SJSA1 (cell line): ENCODE results near the gene UFC1. TPM values are rescaled to one million over a fixed set of nuclear protein-coding genes. Genes with fewer than 3 reads are reported as not detected.

Source experiments
- total RNA-seq: library from RNA; depleted of rRNA; stranded (reverse); fragments of >200 nt; shearing (Covaris generic); gene quantifications from 2 replicates; pipeline ENCODE4 v1.2.3, GENCODE V29; 2014; rRNA removed

The UFC1 gene
- total RNA-seq, 1 experiment from 2014 or later: 105 TPM

Other genes with a start within 250 kb of the UFC1 start
- not detected in 2 replicates for gene ITLN2, start 199.2 kb upstream of the UFC1 start, total RNA-seq
- gene F11R, start 132.8 kb upstream of the UFC1 start, total RNA-seq: 3.2 and 4.5 TPM in 2 replicates
- 3.1 TPM in 1 of 2 replicates, not detected in the other for gene TSTD1, start 115.0 kb upstream of the UFC1 start, total RNA-seq
- gene USF1, start 108.0 kb upstream of the UFC1 start, total RNA-seq: 63.2 and 68.1 TPM in 2 replicates
- not detected in 2 replicates for gene ARHGAP30, start 84.1 kb upstream of the UFC1 start, total RNA-seq
- gene NECTIN4, start 64.4 kb upstream of the UFC1 start, total RNA-seq: 0.21 TPM in 1 of 2 replicates, not detected in the other
- not detected in 2 replicates for gene KLHDC9, start 55.6 kb upstream of the UFC1 start, total RNA-seq
- 116 and 194 TPM in 2 replicates for gene PFDN2, start 35.9 kb upstream of the UFC1 start, total RNA-seq
- 16.9 and 19.6 TPM in 2 replicates for gene NIT1, start 35.9 kb upstream of the UFC1 start, total RNA-seq
- gene DEDD, start 21.3 kb upstream of the UFC1 start, total RNA-seq: 16.9 and 26.3 TPM in 2 replicates
- gene USP21, start 5.5 kb downstream of the UFC1 start, total RNA-seq: 3.7 and 4.8 TPM in 2 replicates
- 8.9 and 27.7 TPM in 2 replicates for gene PPOX, start 12.4 kb downstream of the UFC1 start, total RNA-seq
- gene B4GALT3, start 23.5 kb downstream of the UFC1 start, total RNA-seq: 32.9 and 37.0 TPM in 2 replicates
- not detected in 2 replicates for gene ADAMTS4, start 45.1 kb downstream of the UFC1 start, total RNA-seq
- 76.2 and 84.7 TPM in 2 replicates for gene NDUFS2, start 48.4 kb downstream of the UFC1 start, total RNA-seq
- gene FCER1G, start 61.3 kb downstream of the UFC1 start, total RNA-seq: 1.1 TPM in 1 of 2 replicates, not detected in the other
- gene APOA2, start 69.7 kb downstream of the UFC1 start, total RNA-seq: not detected in 2 replicates
- 8.4 and 9.4 TPM in 2 replicates for gene TOMM40L, start 72.1 kb downstream of the UFC1 start, total RNA-seq
- not detected in 2 replicates for gene NR1I3, start 84.2 kb downstream of the UFC1 start, total RNA-seq
- not detected in 2 replicates for gene PCP4L1, start 104.8 kb downstream of the UFC1 start, total RNA-seq
- not detected in 2 replicates for gene MPZ, start 156.0 kb downstream of the UFC1 start, total RNA-seq
- gene SDHC, start 160.4 kb downstream of the UFC1 start, total RNA-seq: 20.3 and 35.9 TPM in 2 replicates
- gene CFAP126, start 213.9 kb downstream of the UFC1 start, total RNA-seq: not detected in 2 replicates